Astrocyte (in vitro differentiated cells and primary cell): Measurements from ENCODE around the gene CREM.

Experiments used
- EZH2 ChIP-seq: IDR thresholded peaks from 2 replicates; pipeline ENCODE4 v1.6.1; 2012; ENCODE audit warnings: mild to moderate bottlenecking, low read length, inconsistent platforms; ENCODE audit not compliant: insufficient read depth
- TF ChIP-seq, protein P1 (sequence below): IDR thresholded peaks from 2 replicates; pipeline ENCODE4 v1.5.1; 2011; ENCODE audit warnings: low read depth, mild to moderate bottlenecking, inconsistent platforms, low read length, moderate library complexity; ENCODE audit not compliant: insufficient read depth

DNA sequence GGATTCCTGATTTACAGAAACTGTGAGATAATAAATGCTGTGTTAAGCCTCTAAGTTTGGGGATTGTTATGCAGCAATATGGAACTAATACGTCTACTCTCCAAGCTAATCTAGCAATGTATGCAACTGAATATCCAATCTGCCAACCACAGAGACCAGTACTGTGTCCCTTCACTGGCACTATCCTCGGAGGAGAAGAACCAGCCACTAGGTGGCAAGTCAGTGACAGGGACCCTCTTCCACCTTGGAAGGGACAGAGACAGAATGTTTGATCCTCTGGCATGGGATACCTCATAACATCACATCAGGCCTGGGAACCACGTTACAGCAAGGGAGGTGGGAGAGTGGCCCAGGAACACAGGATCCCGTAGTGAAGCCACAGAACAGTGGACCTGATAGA is 96.4 kb downstream of the CREM start:
- TF ChIP-seq, protein P1, sequence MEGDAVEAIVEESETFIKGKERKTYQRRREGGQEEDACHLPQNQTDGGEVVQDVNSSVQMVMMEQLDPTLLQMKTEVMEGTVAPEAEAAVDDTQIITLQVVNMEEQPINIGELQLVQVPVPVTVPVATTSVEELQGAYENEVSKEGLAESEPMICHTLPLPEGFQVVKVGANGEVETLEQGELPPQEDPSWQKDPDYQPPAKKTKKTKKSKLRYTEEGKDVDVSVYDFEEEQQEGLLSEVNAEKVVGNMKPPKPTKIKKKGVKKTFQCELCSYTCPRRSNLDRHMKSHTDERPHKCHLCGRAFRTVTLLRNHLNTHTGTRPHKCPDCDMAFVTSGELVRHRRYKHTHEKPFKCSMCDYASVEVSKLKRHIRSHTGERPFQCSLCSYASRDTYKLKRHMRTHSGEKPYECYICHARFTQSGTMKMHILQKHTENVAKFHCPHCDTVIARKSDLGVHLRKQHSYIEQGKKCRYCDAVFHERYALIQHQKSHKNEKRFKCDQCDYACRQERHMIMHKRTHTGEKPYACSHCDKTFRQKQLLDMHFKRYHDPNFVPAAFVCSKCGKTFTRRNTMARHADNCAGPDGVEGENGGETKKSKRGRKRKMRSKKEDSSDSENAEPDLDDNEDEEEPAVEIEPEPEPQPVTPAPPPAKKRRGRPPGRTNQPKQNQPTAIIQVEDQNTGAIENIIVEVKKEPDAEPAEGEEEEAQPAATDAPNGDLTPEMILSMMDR, result no peak
- no peak for TF ChIP-seq EZH2
